H1 (cell line): ENCODE data around the gene BIN1. TPM values are rescaled to one million over a fixed set of nuclear protein-coding genes. Genes with fewer than 3 reads are reported as not detected.

ENCODE experiments used
- CTCF ChIA-PET: fragments of 300-600 bp; sonication (Branson Sonifier 250); formaldehyde crosslinking; loops from one replicate; lab custom pipeline; 2021; ENCODE audit not compliant: partially characterized antibody; lab: Charles Lee
- POLR2A ChIA-PET: fragments of 300-600 bp; sonication (Branson Sonifier 250); formaldehyde crosslinking; loops from one replicate; lab custom pipeline; 2021; ENCODE audit warnings: inconsistent platforms; ENCODE audit not compliant: partially characterized antibody; lab: Charles Lee
- DNase-seq, 2 experiments: peaks; one replicate each; pipeline versions ENCODE4 v3.0.0 to v3.0.0-alpha.2; 2010 to 2022; ENCODE audit warnings: low spot score in 2 of 2, low read depth in 1 of 2, mixed read lengths in 1 of 2
- FAIRE-seq: peaks from 2 replicates; lab custom pipeline; 2011; peaks lifted over from hg19 to GRCh38; lab: Jason Lieb, UNC
- H2AFZ ChIP-seq: 2 replicates; pipeline ENCODE4 v1.8.1; 2012; ENCODE audit warnings: low read length, inconsistent platforms
- H2AK5ac ChIP-seq: 2 replicates; pipeline ENCODE4 v1.6.1; 2013; ENCODE audit warnings: low read depth, low read length
- H2BK120ac ChIP-seq: replicated peaks from 2 replicates; pipeline ENCODE3; 2013; ENCODE audit warnings: low read depth, low read length, inconsistent platforms
- H2BK12ac ChIP-seq: 2 replicates; pipeline ENCODE4 v1.6.1; 2013; ENCODE audit warnings: low read depth, low read length
- H2BK15ac ChIP-seq: 2 replicates; pipeline ENCODE4 v1.6.1; 2013; ENCODE audit warnings: low read length
- H2BK20ac ChIP-seq: 2 replicates; pipeline ENCODE4 v1.6.1; 2013; ENCODE audit warnings: low read length
- H2BK5ac ChIP-seq: 2 replicates; pipeline ENCODE4 v1.6.1; 2013; ENCODE audit warnings: low read depth, low read length
- H3K14ac ChIP-seq: 2 replicates; pipeline ENCODE4 v1.6.1; 2013; ENCODE audit warnings: inconsistent platforms; ENCODE audit not compliant: insufficient read length
- H3K18ac ChIP-seq: 2 replicates; pipeline ENCODE4 v1.6.1; 2013; ENCODE audit warnings: low read length; ENCODE audit errors: extremely low read depth
- H3K23ac ChIP-seq: 2 replicates; pipeline ENCODE4 v1.6.1; 2013; ENCODE audit warnings: inconsistent platforms; ENCODE audit not compliant: insufficient read length
- H3K23me2 ChIP-seq: 2 replicates; pipeline ENCODE4 v1.6.1; 2013; ENCODE audit warnings: low read depth, low read length
- H3K27ac ChIP-seq: 2 replicates; pipeline ENCODE4 v1.6.1; 2011; ENCODE audit warnings: low read depth, low read length, inconsistent platforms
- H3K27me3 ChIP-seq, 4 experiments: replicated peaks in 1 of 4; 1 replicate in 1 of 4; 2 replicates in 3 of 4; pipeline versions ENCODE4 v1.6.1 to v1.8.1; 2011 to 2013; ENCODE audit warnings: low read length in 3 of 4, mild to moderate bottlenecking in 3 of 4, inconsistent platforms in 2 of 4, mixed read lengths in 2 of 4, moderate library complexity in 1 of 4; ENCODE audit not compliant: control insufficient read depth in 3 of 4, insufficient read depth in 3 of 4; ENCODE audit errors: extremely low read depth in 1 of 4
- H3K36me3 ChIP-seq, 4 experiments: 2 replicates each; pipeline versions ENCODE4 v1.6.1 to v1.8.1; 2011 to 2013; ENCODE audit warnings: mild to moderate bottlenecking in 4 of 4, low read length in 3 of 4, moderate library complexity in 2 of 4, control low read depth in 1 of 4, inconsistent platforms in 1 of 4; ENCODE audit not compliant: insufficient read depth in 4 of 4, control insufficient read depth in 2 of 4
- H3K4ac ChIP-seq: replicated peaks from 2 replicates; pipeline ENCODE3; 2013; ENCODE audit warnings: low read length, low read depth, mixed read lengths, inconsistent platforms; ENCODE audit not compliant: insufficient read length
- H3K4me1 ChIP-seq, 4 experiments: replicated peaks in 1 of 4; 1 replicate in 1 of 4; 2 replicates in 3 of 4; pipeline versions ENCODE4 v1.6.1 to v1.8.1; 2011 to 2013; ENCODE audit warnings: low read length in 3 of 4, inconsistent platforms in 2 of 4, mixed read lengths in 1 of 4; ENCODE audit not compliant: insufficient read depth in 4 of 4, control insufficient read depth in 3 of 4
- H3K4me2 ChIP-seq, 2 experiments: 2 replicates each; pipeline versions ENCODE4 v1.6.1 to v1.8.1; 2011 to 2013; ENCODE audit warnings: low read depth in 2 of 2, low read length in 2 of 2, control low read depth in 1 of 2, inconsistent platforms in 1 of 2, mild to moderate bottlenecking in 1 of 2; ENCODE audit not compliant: insufficient read depth in 1 of 2
- H3K4me3 ChIP-seq, 4 experiments: fragments of 200-600, 300-600 bp in 1 of 4; sonication (generic), shearing (Covaris generic), sonication (Bioruptor Twin) in 1 of 4; 2 replicates each; pipeline versions ENCODE4 v1.5.1 to v1.8.1; 2011 to 2016; ENCODE audit warnings: low read length in 4 of 4, low read depth in 3 of 4, control low read depth in 2 of 4, inconsistent platforms in 2 of 4, mild to moderate bottlenecking in 2 of 4, mixed read lengths in 1 of 4, moderate library complexity in 1 of 4; ENCODE audit not compliant: insufficient read depth in 2 of 4; ENCODE audit errors: extremely low read depth in 1 of 4
- H3K56ac ChIP-seq: replicated peaks from 2 replicates; pipeline ENCODE3; 2013; ENCODE audit warnings: low read depth, mild to moderate bottlenecking, mixed read lengths, low read length, inconsistent platforms; ENCODE audit not compliant: insufficient read length
- H3K79me1 ChIP-seq: 2 replicates; pipeline ENCODE4 v1.6.1; 2013; ENCODE audit warnings: low read depth, low read length, control low read depth
- H3K79me2 ChIP-seq, 2 experiments: 2 replicates each; pipeline versions ENCODE4 v1.6.1 to v1.8.1; 2012 to 2013; ENCODE audit warnings: low read length in 2 of 2, mild to moderate bottlenecking in 2 of 2, inconsistent platforms in 1 of 2; ENCODE audit not compliant: insufficient read depth in 2 of 2, control insufficient read depth in 1 of 2
- H3K9ac ChIP-seq, 4 experiments: replicated peaks in 1 of 4; 1 replicate in 1 of 4; 2 replicates in 3 of 4; pipeline versions ENCODE4 v1.6.1 to v1.8.1; 2011 to 2013; ENCODE audit warnings: low read depth in 3 of 4, low read length in 3 of 4, control low read depth in 2 of 4, mild to moderate bottlenecking in 2 of 4, moderate library complexity in 2 of 4, inconsistent platforms in 1 of 4; ENCODE audit errors: extremely low read depth in 1 of 4
- H3K9me3 ChIP-seq, 2 experiments: 2 replicates each; pipeline versions ENCODE4 v1.6.1 to v1.8.1; 2012 to 2013; ENCODE audit warnings: mild to moderate bottlenecking in 2 of 2, moderate library complexity in 2 of 2, control low read depth in 1 of 2, inconsistent platforms in 1 of 2, low read depth in 1 of 2, low read length in 1 of 2, mixed read lengths in 1 of 2; ENCODE audit not compliant: insufficient read depth in 2 of 2
- H4K20me1 ChIP-seq, 2 experiments: replicated peaks in 1 of 2; 2 replicates each; pipeline versions ENCODE3 to v1.8.1; 2011 to 2013; ENCODE audit warnings: inconsistent platforms in 2 of 2, low read length in 2 of 2, mild to moderate bottlenecking in 1 of 2; ENCODE audit not compliant: insufficient read depth in 2 of 2, control insufficient read depth in 1 of 2
- H4K5ac ChIP-seq: 2 replicates; pipeline ENCODE4 v1.6.1; 2013; ENCODE audit warnings: low read length, low read depth, mixed read lengths, inconsistent platforms; ENCODE audit not compliant: insufficient read length
- H4K8ac ChIP-seq: 2 replicates; pipeline ENCODE4 v1.8.0; 2013; ENCODE audit warnings: mild to moderate bottlenecking, moderate library complexity, low read length, inconsistent platforms; ENCODE audit not compliant: insufficient read depth; ENCODE audit errors: extremely low read depth
- H4K91ac ChIP-seq: replicated peaks from 2 replicates; pipeline ENCODE3; 2013; ENCODE audit warnings: low read length, mixed read lengths, inconsistent platforms; ENCODE audit not compliant: insufficient read length
- ASH2L ChIP-seq: fragments of 200-600, 300-600 bp; sonication (generic); IDR thresholded peaks from one replicate; pipeline ENCODE4 v1.7.1; 2017; ENCODE audit warnings: low read length
- EGR1 ChIP-seq: IDR thresholded peaks from 2 replicates; pipeline ENCODE4 v1.6.1; 2011; ENCODE audit warnings: low read depth, low read length, borderline replicate concordance
- EZH2 ChIP-seq: fragments of 200-600 bp; sonication (generic); IDR thresholded peaks from 2 replicates; pipeline ENCODE4 v1.7.1; 2012; ENCODE audit warnings: low read depth, mild to moderate bottlenecking, moderate library complexity, low read length, inconsistent platforms; ENCODE audit not compliant: severe bottlenecking
- KDM1A ChIP-seq: fragments of 200-600, 300-600 bp; sonication (generic); IDR thresholded peaks from 2 replicates; pipeline ENCODE4 v1.7.1; 2016; ENCODE audit warnings: mild to moderate bottlenecking, low read length, borderline replicate concordance
- NANOG ChIP-seq: IDR thresholded peaks from 2 replicates; pipeline ENCODE4 v1.6.1; 2011; ENCODE audit warnings: low read length, low read depth, mild to moderate bottlenecking, inconsistent platforms; ENCODE audit not compliant: insufficient read depth, poor library complexity, severe bottlenecking
- POU5F1 ChIP-seq: IDR thresholded peaks from 2 replicates; pipeline ENCODE4 v1.6.1; 2011; ENCODE audit warnings: low read depth, mild to moderate bottlenecking, low read length, moderate library complexity
- RAD21 ChIP-seq, 2 experiments: IDR thresholded peaks in 1 of 2; conservative IDR thresholded peaks in 1 of 2; 2 replicates each; pipeline ENCODE4 v1.6.1; 2011; ENCODE audit warnings: low read depth in 2 of 2, low read length in 2 of 2, improper control_type of control experiment in 1 of 2, inconsistent platforms in 1 of 2, mild to moderate bottlenecking in 1 of 2, moderate library complexity in 1 of 2
- RBBP5 ChIP-seq: IDR thresholded peaks from 2 replicates; pipeline ENCODE4 v1.7.1; 2012; ENCODE audit warnings: low read depth, mild to moderate bottlenecking, inconsistent platforms, low read length, moderate library complexity, borderline replicate concordance
- SIN3A ChIP-seq, 2 experiments: IDR thresholded peaks in 1 of 2; conservative IDR thresholded peaks in 1 of 2; 2 replicates each; pipeline ENCODE4 v1.6.1; 2011 to 2012; ENCODE audit warnings: low read length in 2 of 2, improper control_type of control experiment in 1 of 2, low read depth in 1 of 2, mild to moderate bottlenecking in 1 of 2
- TBP ChIP-seq: IDR thresholded peaks from 2 replicates; pipeline ENCODE4 v1.6.1; 2011; ENCODE audit warnings: low read depth, low read length, improper control_type of control experiment
- WGBS, 2 experiments: shearing (Covaris generic) in 1 of 2; methylation state at CpG; one replicate each; pipeline versions ENCODE4 v1.1.6 to v1.1.7; 2013 to 2015; ENCODE audit warnings: low lambda C conversion rate in 2 of 2, mixed read lengths in 2 of 2, inconsistent platforms in 1 of 2, low coverage in 1 of 2, missing lambda C conversion rate in 1 of 2; ENCODE audit not compliant: insufficient replicate concordance in 2 of 2, insufficient coverage in 1 of 2, insufficient read length in 1 of 2; ENCODE audit errors: extremely low coverage in 1 of 2, missing lambda C conversion rate in 1 of 2; 5-methylcytosine and 5-hydroxymethylcytosine counted together
- polyA plus RNA-seq, 7 experiments: library from polyadenylated mRNA; depleted of rRNA in 3 of 7; stranded (reverse) in 5 of 7; unstranded in 2 of 7; fragments of >200 nt in 5 of 7; fragments of 200-250 nt in 2 of 7; gene quantifications; 1 replicate in 5 of 7; 2 replicates in 1 of 7; 4 replicates in 1 of 7; pipeline versions ENCODE4 v1.2.1 to v1.2.3, GENCODE V29; 2011 to 2013; ENCODE audit warnings: missing spikeins in 2 of 7, mixed read lengths in 2 of 7
- total RNA-seq: library from RNA; stranded (reverse); fragmentation: NEBNext Ultra II Directional; extraction: Animal tissue kit (Norgen Biotek cat#: 25700); gene quantifications from 2 replicates; pipeline ENCODE4 v1.2.1, GENCODE V29; 2021

Gene BIN1
- total and polyA plus RNA-seq, 2 of the 8 experiments (the other 6 are each of a cell fraction or from before 2014, with no cell fraction given): 23.6 to 35.6 TPM

- H3K9me3 ChIP-seq: no peaks in the 10 kb centered on the region
- ChIA-PET POLR2A (interaction anchor here (0.5 to 1.6 kb wide), 2 partner anchors 10 to 127 kb away, joined by 3 read pairs; no protein-coding TSS in a partner anchor), CTCF (interaction anchor here (0.6 to 3.3 kb wide), 13 partner anchors 8 to 246 kb away, joined by 3 to 20 read pairs (median 3); no protein-coding TSS in a partner anchor)
- H3K9ac ChIP-seq: peak overlapping the region in 3 of 4 experiments; percentile 46 to 56 (median 54); a peak in 5 of 7 replicates
- H3K36me3 ChIP-seq: no peaks in the 10 kb centered on the region
- no peak overlapping the region; the same call in 1 of the 2 replicates for H2BK20ac ChIP-seq
- no peak overlapping the region for H3K4ac ChIP-seq
- H2AFZ ChIP-seq: peak overlapping the region; percentile 94
- H4K5ac ChIP-seq: peak overlapping the region; percentile 45
- H4K20me1 ChIP-seq: peaks cover 0 to 2% of the 10 kb centered on the region in 2 experiments
- peak overlapping the region; percentile 36; the same call in 1 of the 2 replicates for H3K18ac ChIP-seq
- peak overlapping the region; percentile 13; the same call in 1 of the 2 replicates for H2BK15ac ChIP-seq
- H3K4me1 ChIP-seq: peaks cover 1 to 3% (median 2%) of the 10 kb centered on the region in 4 experiments; a peak in 4 of 7 replicates
- no peak overlapping the region; the same call in 1 of the 2 replicates for H3K27ac ChIP-seq
- H3K4me2 ChIP-seq: peak overlapping the region; percentile 80 to 91
- H2AK5ac ChIP-seq: no peak overlapping the region
- no peaks in the 10 kb centered on the region for H3K79me2 ChIP-seq
- no peak overlapping the region for H3K23ac ChIP-seq
- H3K23me2 ChIP-seq: peaks cover 7% of the 10 kb centered on the region; the same call in 1 of the 2 replicates
- peak overlapping the region; percentile 19; the same call in 1 of the 2 replicates for H2BK12ac ChIP-seq
- peak overlapping the region; percentile 44; the same call in 1 of the 2 replicates for H2BK5ac ChIP-seq
- peak overlapping the region; percentile 85; the same call in 1 of the 2 replicates for H4K8ac ChIP-seq
- peak overlapping the region; percentile 12 for H3K56ac ChIP-seq
- H2BK120ac ChIP-seq: no peak overlapping the region
- no peak overlapping the region for H3K14ac ChIP-seq
- WGBS, 2 experiments: 7% methylated on average over 27 of the region's 29 CpGs; no CpG with 5 or more reads in 1 of the 2 experiments
- H3K4me3 ChIP-seq: peak overlapping the region; percentile 50 to 75 (median 60)
- DNase-seq: peak; percentile 51 to 87
- no peaks in the 10 kb centered on the region for H3K79me1 ChIP-seq
- no peaks in the 10 kb centered on the region for H3K27me3 ChIP-seq
- peak overlapping the region; percentile 22 for H4K91ac ChIP-seq
- peak; percentile 32 for FAIRE-seq
- 0 out of 2 replicates have a peak, but pooled peaks have one; percentile 16 for TF ChIP-seq RBBP5
- peak; percentile 29 for TF ChIP-seq EZH2
- TF ChIP-seq TBP: peak; percentile 6; the same call in 1 of the 2 replicates
- TF ChIP-seq KDM1A: no peak
- TF ChIP-seq ASH2L: peak; percentile 74
- TF ChIP-seq RAD21 (IDR thresholded peaks at IDR 0.05 in 1 of 2, conservative IDR thresholded peaks at IDR 0.05 in 1 of 2; ENCODE audit: low read depth in 2 of 2, low read length in 2 of 2): peak in 1 of 2 experiments; percentile 48; a peak in 2 of 4 replicates
- no peak for TF ChIP-seq NANOG
- TF ChIP-seq POU5F1: no peak
- peak; percentile 70 to 79; a peak in 2 of 4 replicates for TF ChIP-seq SIN3A (conservative IDR thresholded peaks at IDR 0.05 in 1 of 2, IDR thresholded peaks at IDR 0.05 in 1 of 2; ENCODE audit: low read depth in 1 of 2, low read length in 2 of 2)
- TF ChIP-seq EGR1: 0 out of 2 replicates have a peak, but pooled peaks have one; percentile 12
Measured at GRCh38 chr2:127024769-127025358, 82.1 kb downstream of the BIN1 start.
